SK-N-SH treated with all-trans-retinoic acid at 6 μM for 48 hours (cell line): ENCODE results near the gene TIPRL.

Experiments used
- ATAC-seq: fragments of 200-7000 bp; cut with Tn5 transposase; 3 replicates; pipeline ENCODE4 v1.9.1; 2020; ENCODE audit warnings: mild to moderate bottlenecking, moderate library complexity
- CREB5 ChIP-seq: fragments of 250-450 bp; sonication (Bioruptor Pico); IDR thresholded peaks from 2 replicates; pipeline ENCODE4 v1.5.1; 2020; ENCODE audit warnings: low read depth, mild to moderate bottlenecking, moderate library complexity
- CSDC2 ChIP-seq: fragments of 250-450 bp; sonication (Bioruptor Pico); IDR thresholded peaks from 2 replicates; pipeline ENCODE4 v1.5.0; 2020; ENCODE audit warnings: mild to moderate bottlenecking, moderate library complexity
- CSRNP3 ChIP-seq: fragments of 250-450 bp; sonication (Bioruptor Pico); IDR thresholded peaks from 2 replicates; pipeline ENCODE4 v1.5.1; 2021; ENCODE audit warnings: mild to moderate bottlenecking, moderate library complexity
- ESRRG ChIP-seq: fragments of 250-450 bp; sonication (Bioruptor Pico); IDR thresholded peaks from 2 replicates; pipeline ENCODE4 v1.6.1; 2021; ENCODE audit warnings: mild to moderate bottlenecking
- GLIS3 ChIP-seq: fragments of 250-450 bp; sonication (Bioruptor Pico); IDR thresholded peaks from 2 replicates; pipeline ENCODE4 v1.5.0; 2020; ENCODE audit warnings: mild to moderate bottlenecking, moderate library complexity
- ISL1 ChIP-seq: fragments of 250-450 bp; sonication (Bioruptor Pico); IDR thresholded peaks from 2 replicates; pipeline ENCODE4 v2.1.2; 2022; ENCODE audit warnings: mild to moderate bottlenecking, moderate library complexity
- OSR1 ChIP-seq: fragments of 250-450 bp; sonication (Bioruptor Pico); IDR thresholded peaks from 2 replicates; pipeline ENCODE4 v1.8.0; 2022; ENCODE audit warnings: moderate library complexity, mild to moderate bottlenecking, inconsistent platforms
- PATZ1 ChIP-seq: fragments of 250-450 bp; sonication (Bioruptor Pico); IDR thresholded peaks from 2 replicates; pipeline ENCODE4 v1.8.0; 2020; ENCODE audit warnings: mild to moderate bottlenecking, moderate library complexity, borderline replicate concordance
- POU6F1 ChIP-seq: fragments of 250-450 bp; sonication (Bioruptor Pico); IDR thresholded peaks from 2 replicates; pipeline ENCODE4 v1.8.0; 2021; ENCODE audit warnings: low read depth, mild to moderate bottlenecking, moderate library complexity, borderline replicate concordance
- PPARA ChIP-seq: fragments of 250-450 bp; sonication (Bioruptor Pico); IDR thresholded peaks from 2 replicates; pipeline ENCODE4 v1.5.0; 2020; ENCODE audit warnings: mild to moderate bottlenecking, borderline replicate concordance
- RARB ChIP-seq: fragments of 250-450 bp; sonication (Bioruptor Pico); IDR thresholded peaks from 2 replicates; pipeline ENCODE4 v1.8.0; 2021; ENCODE audit warnings: mild to moderate bottlenecking, moderate library complexity
- SNAI2 ChIP-seq: fragments of 250-450 bp; sonication (Bioruptor Pico); IDR thresholded peaks from 2 replicates; pipeline ENCODE4 v1.5.0; 2020; ENCODE audit warnings: mild to moderate bottlenecking, moderate library complexity
- TCF4 ChIP-seq: fragments of 250-450 bp; sonication (Bioruptor Pico); IDR thresholded peaks from 2 replicates; pipeline ENCODE4 v1.8.0; 2021; ENCODE audit warnings: mild to moderate bottlenecking, moderate library complexity, borderline replicate concordance
- TOX ChIP-seq: fragments of 250-450 bp; sonication (Bioruptor Pico); IDR thresholded peaks from 2 replicates; pipeline ENCODE4 v1.8.0; 2021; ENCODE audit warnings: mild to moderate bottlenecking, moderate library complexity, borderline replicate concordance
- TSHZ2 ChIP-seq: fragments of 250-450 bp; sonication (Bioruptor Pico); IDR thresholded peaks from 2 replicates; pipeline ENCODE4 v1.5.0; 2020; ENCODE audit warnings: mild to moderate bottlenecking, moderate library complexity
- ZC3H10 ChIP-seq: fragments of 250-450 bp; sonication (Bioruptor Pico); IDR thresholded peaks from 2 replicates; pipeline ENCODE4 v1.5.1; 2021; ENCODE audit warnings: mild to moderate bottlenecking, moderate library complexity
- ZFP3 ChIP-seq: fragments of 250-450 bp; sonication (Bioruptor Pico); IDR thresholded peaks from 2 replicates; pipeline ENCODE4 v1.5.0; 2020; ENCODE audit warnings: mild to moderate bottlenecking, moderate library complexity
- ZFP30 ChIP-seq: fragments of 450-650 bp; formaldehyde crosslinking; IDR thresholded peaks from 2 replicates; pipeline ENCODE4 v1.5.0; 2022; ENCODE audit warnings: mild to moderate bottlenecking, moderate library complexity
- ZNF565 ChIP-seq: fragments of 450-650 bp; formaldehyde crosslinking; conservative IDR thresholded peaks from 2 replicates; pipeline ENCODE4 v1.5.0; 2020; ENCODE audit warnings: low read depth, mild to moderate bottlenecking, moderate library complexity
- ZNF70 ChIP-seq: fragments of 450-650 bp; formaldehyde crosslinking; IDR thresholded peaks from 2 replicates; pipeline ENCODE4 v1.5.0; 2020; ENCODE audit warnings: mild to moderate bottlenecking, moderate library complexity
- ZNF8 ChIP-seq: fragments of 450-650 bp; formaldehyde crosslinking; IDR thresholded peaks from 2 replicates; pipeline ENCODE4 v1.5.0; 2020; ENCODE audit warnings: mild to moderate bottlenecking, moderate library complexity

Gene TIPRL

GRCh38 chr1:168161459-168161858 lies 17.3 kb upstream of the TIPRL start (continued):
- TF ChIP-seq TCF4 (no peak), SNAI2 (CRISPR knock-in tag) (no peak), RARB (no peak), PPARA (CRISPR knock-in tag) (no peak), TOX (CRISPR knock-in tag) (no peak), ZFP30 (CRISPR knock-in tag) (no peak), ESRRG (CRISPR knock-in tag) (no peak)

DNA sequence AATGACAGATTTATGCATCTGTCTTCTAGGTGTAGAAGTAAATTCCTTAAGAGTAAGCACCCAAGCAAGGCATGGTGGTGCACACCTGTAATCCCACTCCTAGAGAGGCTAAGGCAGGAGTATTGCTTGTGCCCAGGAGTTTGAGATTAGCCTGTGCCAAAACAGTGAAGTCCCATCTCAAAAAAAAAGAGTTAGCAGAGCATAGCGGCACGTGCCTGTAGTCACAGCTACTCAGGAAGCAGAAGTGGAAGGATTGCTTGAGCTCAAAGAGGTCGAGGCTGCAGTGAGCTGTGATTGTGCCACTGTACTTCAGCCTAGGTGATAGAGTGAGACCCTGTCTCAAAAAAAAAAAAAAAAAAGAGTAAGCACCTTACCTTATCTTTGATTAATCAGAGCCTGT lies 15.1 kb upstream of the TIPRL start:
- ATAC-seq = no peak
- TF ChIP-seq TSHZ2 (no peak), CREB5 (CRISPR knock-in tag) (no peak), CSDC2 (no peak), TCF4 (no peak), RARB (no peak), ZNF70 (no peak), ZNF8 (no peak)

DNA sequence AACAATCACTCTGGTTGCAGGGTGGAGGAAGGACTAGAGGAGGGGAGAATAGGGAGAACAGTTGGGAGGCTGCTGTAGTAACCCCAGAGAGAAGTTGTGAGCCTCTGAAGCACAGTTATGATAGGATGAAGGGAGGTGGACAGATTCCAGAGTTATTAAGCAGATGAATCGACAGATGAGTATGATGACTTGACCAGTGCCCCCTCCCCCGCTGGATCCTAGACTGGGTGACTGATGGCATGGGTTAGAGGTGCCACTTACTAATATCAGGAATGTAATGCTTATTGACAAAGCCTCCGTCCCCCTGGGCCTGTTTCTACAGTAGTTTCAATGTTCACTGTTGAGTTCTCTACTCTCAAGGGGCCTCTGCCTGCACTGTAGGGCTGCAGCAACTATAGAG lies 14.0 kb upstream of the TIPRL start:
- TF ChIP-seq RARB = no peak
- TF ChIP-seq ZNF8 = no peak
- TF ChIP-seq ZNF70 = no peak
- no peak for TF ChIP-seq ZNF565 (CRISPR knock-in tag)
- ATAC-seq = no peak

DNA sequence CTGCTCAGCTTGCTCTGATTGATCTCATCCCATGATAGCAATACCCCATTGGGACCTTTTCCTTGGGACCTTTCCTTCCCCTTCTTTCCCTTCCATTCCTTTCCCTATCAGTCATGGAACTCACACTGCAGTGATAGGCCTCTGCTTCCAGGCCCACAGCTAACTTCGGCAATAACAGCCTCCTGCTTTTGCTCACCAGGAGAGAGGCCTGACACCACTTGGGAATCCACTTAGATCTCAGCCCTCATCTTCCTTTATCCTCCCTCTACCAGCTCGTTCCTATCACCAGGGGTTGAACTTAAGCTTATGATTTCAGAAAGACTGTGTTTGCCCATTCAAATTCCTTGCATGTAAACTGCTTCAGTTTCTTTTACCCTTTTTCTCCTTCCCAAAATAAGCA lies 11.0 kb upstream of the TIPRL start:
- no peak for TF ChIP-seq ZFP3 (CRISPR knock-in tag)
- TF ChIP-seq ZC3H10 (CRISPR knock-in tag) = no peak
- no peak for TF ChIP-seq GLIS3 (CRISPR knock-in tag)
- no peak for TF ChIP-seq CSDC2
- TF ChIP-seq ZNF8 = no peak
- no peak for TF ChIP-seq SNAI2 (CRISPR knock-in tag)
- no peak for TF ChIP-seq ZNF70
- no peak for TF ChIP-seq POU6F1 (CRISPR knock-in tag)
- no peak for TF ChIP-seq CREB5 (CRISPR knock-in tag)
- no peak for TF ChIP-seq RARB
- TF ChIP-seq PPARA (CRISPR knock-in tag) = no peak
- TF ChIP-seq ZFP30 (CRISPR knock-in tag) = no peak
- no peak for TF ChIP-seq PATZ1 (CRISPR knock-in tag)
- TF ChIP-seq OSR1 = no peak
- TF ChIP-seq CSRNP3 = no peak
- no peak for TF ChIP-seq TOX (CRISPR knock-in tag)
- no peak for TF ChIP-seq TSHZ2
- TF ChIP-seq ISL1 (CRISPR knock-in tag) = no peak
- ATAC-seq = no peak
